ENCODE results near the gene ZNF652.

ZNF652 gene

GRCh38 chr17:49318435-49318965 lies 43.5 kb downstream of the ZNF652 start:
- no peak overlapping the region for H3K4me3 ChIP-seq (ENCODE audit: low read depth, low read length)
- TF ChIP-seq CTCF (IDR thresholded peaks at IDR 0.05; ENCODE audit: low read depth, low read length, missing control alignments) = no peak
- no peak for DNase-seq (ENCODE audit: low read depth)

- DNase-seq (ENCODE audit: low read depth) = no peak
- H3K4me3 ChIP-seq (ENCODE audit: low read depth, low read length) = no peak overlapping the region
- TF ChIP-seq CTCF (IDR thresholded peaks at IDR 0.05; ENCODE audit: low read depth, low read length, missing control alignments) = no peak
Measured at GRCh38 chr17:49316889-49317675, 45.0 kb downstream of the ZNF652 start.

DNA sequence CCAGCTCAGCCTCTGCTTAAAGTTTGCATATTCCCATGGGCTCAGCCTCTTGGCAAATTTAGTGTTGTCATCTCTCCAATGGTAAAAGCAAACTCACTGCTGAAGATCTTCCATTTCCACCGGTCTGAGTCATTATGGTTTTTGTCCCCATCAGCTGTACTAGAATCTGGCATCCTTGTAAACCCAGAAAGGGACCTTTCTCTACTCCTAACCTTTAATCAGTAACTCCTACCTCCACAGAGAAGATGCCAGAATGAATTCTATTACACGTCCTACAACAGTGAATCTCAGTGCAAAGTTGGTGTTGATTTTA lies 45.8 kb downstream of the ZNF652 start:
- TF ChIP-seq CTCF (IDR thresholded peaks at IDR 0.05; ENCODE audit: low read depth, low read length, missing control alignments) = no peak
- no peak for DNase-seq (ENCODE audit: low read depth)
- H3K4me3 ChIP-seq (ENCODE audit: low read depth, low read length) = no peak overlapping the region

- peak; percentile 77 for TF ChIP-seq CTCF (IDR thresholded peaks at IDR 0.05; ENCODE audit: low read depth, low read length, missing control alignments)
- H3K4me3 ChIP-seq (ENCODE audit: low read depth, low read length) = peak overlapping the region; percentile 29; the same call in 1 of the 2 replicates
- peak; percentile 60 for DNase-seq (ENCODE audit: low read depth)
Measured at GRCh38 chr17:49315551-49316257, 46.3 kb downstream of the ZNF652 start.

DNA sequence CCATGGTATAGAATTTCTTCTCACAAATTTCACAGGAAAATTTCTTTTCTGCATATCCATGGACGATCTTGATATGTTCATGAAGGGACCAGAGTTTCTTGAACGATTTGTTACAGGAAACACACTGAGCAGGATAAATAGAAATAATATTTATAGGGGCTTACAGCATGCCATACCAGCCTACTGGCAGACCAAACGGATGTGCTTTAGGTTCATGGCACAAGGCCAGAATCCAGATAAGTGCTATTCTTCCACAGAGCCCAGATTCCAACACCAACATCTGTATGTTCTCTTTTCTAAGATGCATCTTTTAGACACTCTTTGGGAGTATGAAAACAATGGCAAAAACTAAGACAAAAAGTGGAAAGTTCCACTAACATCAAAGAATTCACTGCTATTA lies 49.3 kb downstream of the ZNF652 start:
- TF ChIP-seq CTCF (IDR thresholded peaks at IDR 0.05; ENCODE audit: low read depth, low read length, missing control alignments) = no peak
- DNase-seq (ENCODE audit: low read depth) = no peak
- H3K4me3 ChIP-seq (ENCODE audit: low read depth, low read length) = no peak overlapping the region

DNA sequence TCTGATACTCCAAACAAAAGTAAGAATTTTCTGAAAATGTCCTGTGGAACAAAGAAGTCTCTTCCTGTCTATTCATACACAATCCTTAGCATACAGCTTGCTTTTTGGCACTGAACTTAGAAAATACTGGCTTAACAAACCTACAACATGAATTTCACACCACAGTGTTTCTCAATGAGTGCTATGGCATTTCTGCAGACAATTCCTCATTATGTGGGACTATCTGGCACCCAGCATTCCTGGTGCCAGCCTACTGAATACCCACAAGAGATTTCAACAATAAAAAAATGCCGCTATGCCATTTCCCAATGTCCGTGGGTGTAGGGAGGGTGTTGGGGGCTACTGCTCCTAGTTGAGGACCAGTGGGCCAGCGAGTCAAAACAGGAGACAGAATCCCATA lies 62.1 kb downstream of the ZNF652 start:
- DNase-seq (ENCODE audit: low read depth) = no peak
- no peak overlapping the region for H3K4me3 ChIP-seq (ENCODE audit: low read depth, low read length)
- TF ChIP-seq CTCF (IDR thresholded peaks at IDR 0.05; ENCODE audit: low read depth, low read length, missing control alignments) = no peak

Data from GM12864 (cell line).